ENCODE data around the gene EBLN2.

DNA sequence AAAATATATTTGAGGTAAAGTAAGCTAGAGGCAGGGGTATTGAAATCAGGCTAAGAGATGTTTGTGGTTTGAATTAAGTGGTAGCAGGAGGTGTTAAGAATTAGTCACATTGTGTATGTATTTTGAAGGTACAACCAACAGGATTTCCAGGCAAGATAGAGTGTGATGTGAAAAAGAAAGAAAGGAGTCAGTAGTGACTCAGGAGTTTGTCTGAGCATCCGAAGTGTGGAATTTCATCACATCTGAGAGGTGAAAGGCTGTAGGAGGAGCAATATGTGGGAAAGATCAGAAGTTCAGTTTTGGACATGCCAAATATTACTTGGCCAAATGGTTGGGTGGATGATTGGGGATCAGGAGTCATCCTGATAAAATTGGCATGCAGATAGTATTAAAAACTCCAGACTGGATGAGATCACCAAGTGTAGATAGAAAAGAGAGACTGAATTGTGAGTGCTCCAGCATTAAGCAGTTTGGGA, 32.1 kb upstream of the EBLN2 start:
- TF ChIP-seq, protein P1, sequence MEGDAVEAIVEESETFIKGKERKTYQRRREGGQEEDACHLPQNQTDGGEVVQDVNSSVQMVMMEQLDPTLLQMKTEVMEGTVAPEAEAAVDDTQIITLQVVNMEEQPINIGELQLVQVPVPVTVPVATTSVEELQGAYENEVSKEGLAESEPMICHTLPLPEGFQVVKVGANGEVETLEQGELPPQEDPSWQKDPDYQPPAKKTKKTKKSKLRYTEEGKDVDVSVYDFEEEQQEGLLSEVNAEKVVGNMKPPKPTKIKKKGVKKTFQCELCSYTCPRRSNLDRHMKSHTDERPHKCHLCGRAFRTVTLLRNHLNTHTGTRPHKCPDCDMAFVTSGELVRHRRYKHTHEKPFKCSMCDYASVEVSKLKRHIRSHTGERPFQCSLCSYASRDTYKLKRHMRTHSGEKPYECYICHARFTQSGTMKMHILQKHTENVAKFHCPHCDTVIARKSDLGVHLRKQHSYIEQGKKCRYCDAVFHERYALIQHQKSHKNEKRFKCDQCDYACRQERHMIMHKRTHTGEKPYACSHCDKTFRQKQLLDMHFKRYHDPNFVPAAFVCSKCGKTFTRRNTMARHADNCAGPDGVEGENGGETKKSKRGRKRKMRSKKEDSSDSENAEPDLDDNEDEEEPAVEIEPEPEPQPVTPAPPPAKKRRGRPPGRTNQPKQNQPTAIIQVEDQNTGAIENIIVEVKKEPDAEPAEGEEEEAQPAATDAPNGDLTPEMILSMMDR (IDR thresholded peaks at IDR 0.05): no peak
- TF ChIP-seq POLR2A (IDR thresholded peaks at IDR 0.05): no peak

All from lower leg skin (tissue), 3 donors.